K562 (cell line): ENCODE measurements around the gene SLC6A9. TPM values are rescaled to one million over a fixed set of nuclear protein-coding genes. Genes with fewer than 3 reads are reported as not detected.

Source experiments
- ATF7 ChIP-seq: fragments of 450-650 bp; IDR thresholded peaks from 2 replicates; pipeline ENCODE4 v1.7.1; 2014; ENCODE audit warnings: mild to moderate bottlenecking, moderate library complexity
- CCAR2 ChIP-seq: fragments of 200-400 bp; formaldehyde crosslinking; IDR thresholded peaks from 2 replicates; pipeline ENCODE4 v1.6.1; 2017; ENCODE audit warnings: mild to moderate bottlenecking, low read depth, low read length
- ELK1 ChIP-seq: sonication (generic); formaldehyde crosslinking; IDR thresholded peaks from 2 replicates; pipeline ENCODE4 v1.8.1; 2022; ENCODE audit warnings: missing genetic modification reagents
- HLTF ChIP-seq: fragments of 450-650 bp; IDR thresholded peaks from 2 replicates; pipeline ENCODE4 v1.6.1; 2016
- PHB2 ChIP-seq: fragments of 450-650 bp; IDR thresholded peaks from 2 replicates; pipeline ENCODE4 v1.6.1; 2017; ENCODE audit warnings: low read depth
- RBM22 ChIP-seq: fragments of 200-400 bp; formaldehyde crosslinking; IDR thresholded peaks from 2 replicates; pipeline ENCODE4 v1.6.1; 2018; ENCODE audit warnings: low read length, low read depth; ENCODE audit not compliant: poor library complexity, severe bottlenecking
- RCOR1 ChIP-seq, 2 experiments: IDR thresholded peaks; 2 replicates each; pipeline ENCODE4 v1.6.1; 2012; ENCODE audit warnings: low read depth in 2 of 2, low read length in 2 of 2, borderline replicate concordance in 1 of 2, improper control_type of control experiment in 1 of 2
- SNAPC5 ChIP-seq: fragments of 250-450 bp; sonication (Bioruptor Pico); IDR thresholded peaks from 2 replicates; pipeline ENCODE4 v1.8.0; 2021; ENCODE audit warnings: moderate library complexity, mild to moderate bottlenecking, inconsistent platforms
- TFAM ChIP-seq: fragments of 250-450 bp; sonication (Bioruptor Pico); conservative IDR thresholded peaks from 2 replicates; pipeline ENCODE4 v1.5.0; 2021; ENCODE audit warnings: mild to moderate bottlenecking, moderate library complexity
- ZBTB49 ChIP-seq: sonication (generic); formaldehyde crosslinking; IDR thresholded peaks from 2 replicates; pipeline ENCODE4 v1.8.0; 2022; ENCODE audit warnings: missing genetic modification reagents, mild to moderate bottlenecking, borderline replicate concordance
- ZNF280A ChIP-seq: fragments of 450-650 bp; IDR thresholded peaks from 2 replicates; pipeline ENCODE4 v1.6.1; 2018; ENCODE audit warnings: mild to moderate bottlenecking, low read depth; ENCODE audit not compliant: partially characterized antibody
- ZNF785 ChIP-seq: fragments of 250-450 bp; sonication (Bioruptor Pico); IDR thresholded peaks from 2 replicates; pipeline ENCODE4 v1.4.0; 2020; ENCODE audit warnings: mild to moderate bottlenecking
- ZNF79 ChIP-seq: fragments of 250-450 bp; sonication (Bioruptor Pico); IDR thresholded peaks from 2 replicates; pipeline ENCODE4 v1.4.0; 2020; ENCODE audit warnings: low read depth, mild to moderate bottlenecking, moderate library complexity
- polyA plus RNA-seq, 8 experiments: library from polyadenylated mRNA; depleted of rRNA in 4 of 8; stranded (reverse) in 5 of 8; unstranded in 3 of 8; fragments of >200 nt; fragmentation: Nextera tagmentation in 2 of 8; fragmentation: Illumina TruSeq in 1 of 8; extraction: Ambion mirVana in 2 of 8; extraction: Trizol in 1 of 8; gene quantifications; 2 replicates each; pipeline versions ENCODE4 v1.2.1 to v1.2.3, GENCODE V29; 2011 to 2014; ENCODE audit warnings: inconsistent platforms in 1 of 8, missing spikeins in 1 of 8
- total RNA-seq, 7 experiments: library from RNA; depleted of rRNA in 6 of 7; stranded (reverse); fragments of >200 nt in 6 of 7; fragmentation: Illumina TruSeq in 2 of 7; extraction: Trizol in 2 of 7; gene quantifications; 2 replicates each; pipeline versions ENCODE4 v1.2.1 to v1.2.3, GENCODE V29; 2011 to 2021; ENCODE audit warnings: low replicate concordance in 1 of 7
- TF ChIP-seq, protein P1 (sequence below): conservative IDR thresholded peaks from 2 replicates; pipeline ENCODE4 v1.6.1; 2011; ENCODE audit warnings: low read depth, mild to moderate bottlenecking, low read length; ENCODE audit not compliant: control insufficient read depth

SLC6A9 gene
- total and polyA plus RNA-seq, 9 of the 15 experiments (the other 6 are each of a cell fraction or from before 2014, with no cell fraction given) = 0.17 to 18.7 (median 2.9) TPM

DNA sequence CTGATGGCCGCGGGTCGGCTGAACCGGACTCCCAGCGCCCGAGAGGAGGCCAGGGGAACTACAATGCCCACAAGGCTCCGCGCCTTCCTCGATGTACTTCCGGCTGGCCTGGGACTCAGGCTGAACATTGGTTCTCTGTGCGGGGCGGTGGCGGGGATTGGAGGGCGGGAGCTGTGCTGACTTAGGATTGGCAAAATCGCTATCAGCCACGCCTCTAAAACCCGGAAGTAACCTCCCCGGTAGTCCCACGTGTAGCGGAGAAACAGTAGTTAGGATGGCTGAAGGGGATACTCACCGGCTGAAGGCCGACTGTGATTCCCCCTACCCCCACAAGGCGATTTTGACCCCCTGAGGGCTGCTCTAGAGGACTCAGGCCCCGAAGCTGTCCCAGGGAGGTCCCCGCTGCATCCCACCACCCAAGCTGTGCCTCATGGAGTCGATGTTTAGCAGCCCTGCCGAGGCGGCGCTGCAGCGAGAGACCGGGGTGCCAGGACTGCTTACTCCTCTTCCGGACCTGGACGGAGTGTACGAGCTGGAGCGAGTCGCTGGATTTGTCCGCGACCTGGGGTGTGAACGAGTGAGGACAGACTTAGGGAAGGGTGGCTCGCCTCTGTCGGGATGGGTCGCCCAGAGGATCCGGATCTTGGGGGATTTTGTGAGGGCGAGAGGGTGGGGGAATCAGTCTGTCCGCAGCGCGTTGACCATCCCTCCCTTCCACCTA lies 61.4 kb downstream of the SLC6A9 start, which contains the start of gene DPH2 (continued):
- TF ChIP-seq ZNF280A (no peak), SNAPC5 (no peak), CCAR2 (no peak), RBM22 (no peak), ZNF785 (CRISPR knock-in tag) (no peak), ELK1 (CRISPR knock-in tag) (no peak), PHB2 (no peak), ZNF79 (CRISPR knock-in tag) (no peak), HLTF (no peak), TFAM (CRISPR knock-in tag) (no peak), ZBTB49 (CRISPR knock-in tag) (no peak), RCOR1 (IDR thresholded peaks at IDR 0.05; ENCODE audit: borderline replicate concordance in 1 of 2, low read depth in 2 of 2, low read length in 2 of 2) (no peak), ATF7 (peak; percentile 60)
- TF ChIP-seq, protein P1, sequence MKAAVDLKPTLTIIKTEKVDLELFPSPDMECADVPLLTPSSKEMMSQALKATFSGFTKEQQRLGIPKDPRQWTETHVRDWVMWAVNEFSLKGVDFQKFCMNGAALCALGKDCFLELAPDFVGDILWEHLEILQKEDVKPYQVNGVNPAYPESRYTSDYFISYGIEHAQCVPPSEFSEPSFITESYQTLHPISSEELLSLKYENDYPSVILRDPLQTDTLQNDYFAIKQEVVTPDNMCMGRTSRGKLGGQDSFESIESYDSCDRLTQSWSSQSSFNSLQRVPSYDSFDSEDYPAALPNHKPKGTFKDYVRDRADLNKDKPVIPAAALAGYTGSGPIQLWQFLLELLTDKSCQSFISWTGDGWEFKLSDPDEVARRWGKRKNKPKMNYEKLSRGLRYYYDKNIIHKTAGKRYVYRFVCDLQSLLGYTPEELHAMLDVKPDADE = peak; percentile 92
